T-helper 22 cell (primary cell): ENCODE measurements around the gene IL17B.

Experiments
- DNase-seq: peaks from one replicate; pipeline ENCODE4 v3.0.0-alpha.2; 2020; ENCODE audit warnings: low read depth

Gene IL17B

DNA sequence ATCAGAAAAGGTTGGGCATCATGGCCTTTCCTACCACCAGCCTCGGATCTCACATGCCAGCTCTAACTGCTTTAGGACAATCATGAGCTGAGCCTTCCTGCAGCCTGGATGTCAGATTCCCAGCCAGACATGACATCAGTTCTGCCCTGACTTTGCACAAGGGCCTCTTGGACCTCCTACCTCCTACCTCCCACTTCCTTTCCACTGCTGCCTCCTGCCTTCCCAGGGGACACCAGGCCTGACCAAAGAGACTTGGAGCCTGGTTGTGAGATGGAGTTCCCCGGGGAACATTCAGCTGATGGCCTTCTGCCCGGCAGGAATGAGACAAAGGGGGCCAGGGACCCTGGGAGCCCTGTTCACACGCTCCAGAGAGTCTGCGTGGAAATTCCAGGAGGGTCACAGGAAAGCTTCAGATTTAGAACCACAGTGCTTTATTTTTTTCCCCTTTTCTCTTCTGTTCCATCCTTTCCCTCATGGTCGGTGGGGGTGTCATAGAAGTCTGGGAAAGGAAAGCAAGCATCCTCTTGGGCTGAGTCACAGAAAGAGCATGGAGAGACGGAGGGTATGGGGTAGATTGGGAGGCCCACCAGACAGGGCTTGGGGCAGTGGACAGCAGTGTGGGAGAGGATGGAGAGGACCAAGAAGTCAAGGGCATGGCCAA is 35.4 kb upstream of the IL17B start:
- DNase-seq, result no peak

DNA sequence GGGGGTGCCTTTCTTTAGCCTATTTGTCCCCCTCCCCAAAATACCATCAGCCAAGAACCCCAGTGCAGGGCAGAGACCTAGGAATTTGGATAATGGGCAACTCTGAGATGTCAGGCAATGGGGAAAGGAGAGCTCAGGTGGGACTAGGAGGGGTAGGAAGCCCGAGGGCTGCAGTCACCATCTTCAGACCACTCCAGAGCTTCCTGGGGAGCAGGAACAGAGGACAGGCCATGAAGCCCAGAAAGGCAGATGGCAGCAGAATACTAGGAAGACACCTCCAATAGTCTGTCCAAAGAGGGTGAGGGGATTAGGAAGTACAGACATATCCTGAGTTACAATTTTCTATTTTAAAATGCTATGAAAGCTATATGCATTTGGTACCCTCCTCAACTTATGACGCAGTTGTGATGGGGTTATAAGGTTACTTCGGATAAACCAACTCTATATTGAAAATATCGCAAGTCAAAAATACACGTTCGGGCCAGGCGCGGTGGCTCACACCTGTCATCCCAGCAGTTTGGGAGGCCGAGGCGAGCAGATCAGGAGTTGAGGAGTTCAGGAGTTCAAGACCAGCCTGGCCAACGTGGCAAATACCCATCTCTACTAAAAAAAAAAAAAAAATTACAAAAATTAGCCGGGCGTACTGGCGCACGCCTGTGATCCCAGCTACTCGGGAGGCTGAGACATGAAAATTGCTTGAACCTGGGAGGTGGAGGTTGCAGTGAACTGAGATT is 34.6 kb upstream of the IL17B start:
- DNase-seq, result no peak

DNA sequence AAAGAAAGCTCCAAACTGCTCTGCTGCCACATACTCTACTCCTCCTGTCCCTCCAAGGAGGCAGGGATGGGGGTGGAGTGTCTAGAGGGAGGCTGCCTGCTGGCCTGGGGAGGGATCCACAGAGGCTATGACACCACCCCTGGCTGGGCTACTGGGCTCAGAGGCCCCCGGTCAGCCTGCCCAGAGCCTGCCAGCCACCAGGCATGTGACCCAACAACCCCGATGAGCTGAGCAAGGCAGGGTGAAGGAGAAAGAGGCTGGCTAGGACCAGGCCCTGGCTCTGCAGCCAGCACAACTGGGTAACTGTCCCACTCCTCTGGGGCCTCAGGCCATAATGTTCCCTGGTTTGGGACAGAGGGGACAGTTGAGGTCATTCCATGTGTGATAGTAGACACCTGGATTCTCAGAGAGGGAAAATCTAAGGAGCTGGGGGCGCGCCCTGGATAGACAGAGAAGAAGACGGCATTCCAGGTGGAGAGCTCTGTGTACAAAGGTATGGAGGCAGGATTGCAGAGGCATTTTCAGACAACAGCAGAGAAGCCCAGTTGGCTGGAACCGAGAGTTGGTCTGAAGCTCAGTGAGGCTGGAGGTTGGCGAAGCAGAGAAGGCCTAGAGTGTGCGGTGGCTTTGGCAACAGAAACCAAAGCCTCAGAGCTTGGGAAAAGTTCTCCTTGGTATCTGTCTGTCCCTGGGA is 33.8 kb upstream of the IL17B start:
- DNase-seq, result no peak

DNA sequence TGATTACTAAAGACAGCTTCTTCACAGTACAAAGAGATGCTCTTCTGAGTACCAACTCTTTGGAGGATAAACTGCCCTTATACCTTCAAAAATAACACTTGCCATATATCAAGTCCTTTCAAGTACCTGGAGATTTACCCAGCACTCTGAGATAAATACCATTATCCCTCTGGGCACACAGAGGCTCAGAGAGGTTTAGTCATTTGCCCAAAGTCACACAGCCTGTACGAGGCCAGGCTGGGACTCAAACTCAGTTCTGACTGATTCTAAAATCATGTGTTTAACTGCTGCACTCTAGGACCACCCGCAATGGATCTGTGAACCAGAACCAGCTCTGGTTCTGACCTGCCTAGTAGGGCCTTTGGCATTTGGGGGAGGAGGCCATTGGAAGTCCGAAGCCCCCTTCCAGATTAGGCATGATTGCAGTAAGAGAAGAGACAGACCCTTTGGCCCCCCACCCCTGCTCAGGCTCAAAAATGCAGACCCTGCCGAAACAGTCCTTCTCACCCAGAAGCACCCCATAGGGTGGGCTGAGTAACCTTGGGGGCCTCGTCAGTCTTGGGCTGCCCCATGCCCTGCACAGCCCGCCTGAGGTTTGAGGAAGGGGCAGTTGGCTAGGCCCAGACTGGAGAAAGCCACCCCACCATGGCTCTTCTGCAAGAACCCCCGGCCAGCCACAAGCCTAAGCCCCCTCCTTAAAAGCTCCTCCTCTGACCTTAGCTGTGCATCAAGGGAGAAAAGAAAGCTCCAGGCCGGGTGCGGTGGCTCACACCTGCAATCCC is 32.8 kb upstream of the IL17B start:
- no peak for DNase-seq

DNA sequence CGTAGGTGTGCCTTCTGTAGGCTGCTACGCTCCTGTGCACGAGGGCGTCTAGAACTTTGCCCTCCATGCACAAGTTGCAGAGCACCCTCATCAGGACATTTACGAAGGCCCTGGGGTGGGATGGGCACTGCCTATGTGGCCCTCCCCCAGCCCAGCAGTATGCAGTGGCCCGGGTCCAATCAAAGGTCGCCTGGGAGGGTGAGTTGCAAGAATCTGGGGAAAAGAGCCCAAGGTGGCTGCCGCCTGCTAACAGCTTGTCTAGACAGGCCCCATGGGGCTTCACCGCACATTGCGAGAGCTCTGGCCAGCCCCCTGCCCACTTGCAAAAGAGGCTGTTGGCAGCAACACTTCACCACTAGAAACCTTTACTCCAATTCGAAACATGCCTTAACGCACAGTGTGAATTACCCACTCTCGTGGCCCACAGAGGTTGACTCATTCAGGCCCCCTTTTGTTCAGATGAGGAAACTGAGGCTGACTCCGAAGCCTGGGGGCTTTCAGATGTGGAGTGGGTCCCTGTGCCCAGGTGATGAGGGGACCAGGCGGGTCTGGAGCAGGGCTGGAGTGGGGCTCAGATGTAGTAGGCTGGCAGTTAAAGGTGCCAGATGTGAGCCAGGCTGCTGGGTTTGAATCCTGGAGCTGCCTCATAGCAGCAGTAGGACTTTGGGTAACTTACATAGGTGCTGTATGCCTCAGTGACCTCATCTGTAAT is 31.8 kb upstream of the IL17B start:
- no peak for DNase-seq

DNA sequence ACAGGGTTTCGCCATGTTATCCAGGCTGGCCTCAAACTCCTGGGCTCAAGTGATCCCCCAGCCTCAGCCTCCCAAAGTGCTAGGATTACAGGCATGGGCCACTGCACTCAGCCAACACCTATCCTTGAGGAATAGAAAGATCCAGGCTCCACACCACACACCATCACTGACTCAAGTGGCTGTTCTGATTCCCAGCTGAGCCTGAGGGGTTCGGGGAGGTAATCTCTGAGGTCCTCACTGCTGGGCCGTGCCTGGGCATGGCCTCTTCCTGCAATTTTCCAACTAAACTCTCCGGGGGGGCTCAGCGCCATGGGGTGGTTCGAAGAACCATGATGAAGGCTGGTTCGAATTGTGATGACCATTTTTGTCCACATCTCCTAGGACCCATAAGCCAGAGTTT is 31.0 kb upstream of the IL17B start:
- no peak for DNase-seq

DNA sequence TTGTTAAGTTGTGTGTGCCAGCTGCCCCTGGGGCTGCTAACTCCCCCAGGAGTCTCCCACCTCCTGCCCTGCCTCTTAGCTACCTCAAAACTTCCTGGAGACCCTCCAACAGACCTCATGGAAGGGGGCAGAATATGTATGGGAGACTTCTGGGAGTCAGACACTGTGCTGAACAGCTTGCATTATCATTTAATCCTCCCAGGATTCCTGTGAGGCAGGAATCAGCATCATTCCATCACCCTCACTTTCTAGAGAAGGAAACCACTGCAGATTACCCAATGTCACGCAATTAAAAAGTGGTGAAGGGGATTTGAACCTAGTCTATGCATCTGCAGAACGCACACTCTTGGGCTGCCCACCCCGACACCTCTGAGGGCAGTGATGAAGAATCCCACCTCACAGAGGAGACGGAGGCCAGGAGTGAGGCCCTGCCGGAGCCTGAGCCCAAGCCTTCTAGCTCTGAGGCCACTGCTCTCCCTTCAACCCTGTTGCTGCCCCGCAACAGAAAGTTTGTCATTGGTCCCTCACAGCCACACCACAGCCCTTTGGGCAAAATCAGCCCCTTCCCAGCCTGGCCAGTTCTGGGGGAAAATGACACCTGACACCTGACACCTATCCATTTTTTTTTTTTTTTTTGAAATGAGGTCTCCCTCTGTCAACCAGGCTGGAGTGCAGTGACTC is 30.3 kb upstream of the IL17B start:
- no peak for DNase-seq

DNA sequence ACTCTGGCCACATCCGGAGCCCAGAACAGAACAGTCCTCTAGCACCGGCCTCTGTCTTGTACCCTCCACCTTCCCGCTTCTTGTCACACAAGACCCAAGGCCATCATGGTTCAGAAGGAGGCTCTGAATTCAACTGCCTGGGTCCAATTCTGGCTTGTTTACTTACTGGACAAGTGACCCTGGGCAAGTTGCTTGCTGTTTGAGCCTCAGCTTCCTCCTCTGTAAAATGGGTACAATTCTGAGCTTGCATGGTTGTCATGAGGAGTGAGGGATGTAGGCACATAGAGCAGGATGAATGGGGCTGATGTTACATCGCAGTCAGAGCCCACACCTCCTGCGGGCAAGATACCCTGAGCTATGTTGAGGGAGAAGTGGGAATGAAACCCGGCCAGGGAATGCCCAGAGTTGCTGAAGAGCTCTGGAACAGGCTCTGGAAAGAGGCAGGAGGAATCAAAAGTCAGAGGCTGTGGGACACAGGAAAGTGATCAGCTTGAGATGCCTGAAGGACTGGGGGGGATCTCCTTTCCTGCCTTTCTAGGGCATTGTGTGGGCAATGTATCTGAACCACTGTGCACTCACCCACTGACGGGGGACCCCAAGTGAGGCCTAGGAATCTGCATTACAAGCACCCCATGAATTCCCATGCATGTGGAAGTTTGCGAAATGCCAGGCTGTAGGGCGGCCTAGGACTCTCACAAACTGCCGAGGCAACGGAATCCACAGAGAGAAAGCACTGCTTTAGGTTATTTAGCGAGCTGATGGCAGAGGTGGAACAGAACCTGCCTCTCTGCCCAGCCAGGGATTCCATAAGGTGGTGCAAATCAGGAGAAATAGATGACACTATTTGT is 29.4 kb upstream of the IL17B start:
- no peak for DNase-seq

DNA sequence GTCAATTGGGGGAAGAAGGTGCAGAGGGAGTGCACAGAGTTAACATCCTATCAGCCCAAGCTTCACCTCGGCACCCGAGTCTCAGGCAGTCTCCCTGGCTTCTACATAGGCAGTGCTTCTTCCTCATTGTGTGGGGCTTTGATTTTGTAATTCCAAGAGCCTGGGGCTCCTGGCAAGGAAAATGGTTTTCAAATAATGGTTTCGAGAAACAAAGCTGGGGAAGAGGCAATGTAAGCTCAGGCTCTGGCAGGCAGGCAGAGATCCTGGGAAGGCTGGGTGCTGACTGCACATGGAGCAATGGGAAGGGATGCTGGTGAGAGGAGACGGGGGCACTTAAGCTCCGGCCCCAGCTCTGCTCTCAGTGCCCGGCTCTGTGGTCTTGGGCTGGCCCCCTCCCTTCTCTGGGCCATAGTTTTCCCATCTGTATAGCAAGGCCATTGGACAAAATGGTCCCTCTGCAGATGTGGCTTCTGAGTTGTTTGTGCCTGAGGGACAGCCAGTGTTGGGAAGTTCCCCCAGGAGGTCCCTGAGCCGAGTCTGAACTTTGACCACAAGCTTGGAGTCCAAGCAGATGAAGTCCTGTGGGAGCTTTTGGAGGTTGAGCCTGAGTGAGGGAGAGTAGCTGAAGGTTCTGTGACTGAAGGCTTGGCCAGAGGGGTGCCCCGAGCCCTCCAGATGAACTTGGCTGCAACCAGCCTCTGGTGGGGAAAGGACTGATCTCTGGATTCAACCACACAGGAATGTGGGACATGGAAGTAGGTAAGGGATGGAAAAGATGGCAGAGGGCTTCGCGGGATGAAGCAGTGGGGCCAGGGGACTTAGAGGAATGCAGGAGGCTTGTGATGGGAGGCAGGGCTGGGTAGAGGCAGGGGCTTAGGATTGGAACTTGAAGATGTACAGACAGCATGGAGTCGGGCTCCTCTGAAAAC is 28.5 kb upstream of the IL17B start:
- no peak for DNase-seq

DNA sequence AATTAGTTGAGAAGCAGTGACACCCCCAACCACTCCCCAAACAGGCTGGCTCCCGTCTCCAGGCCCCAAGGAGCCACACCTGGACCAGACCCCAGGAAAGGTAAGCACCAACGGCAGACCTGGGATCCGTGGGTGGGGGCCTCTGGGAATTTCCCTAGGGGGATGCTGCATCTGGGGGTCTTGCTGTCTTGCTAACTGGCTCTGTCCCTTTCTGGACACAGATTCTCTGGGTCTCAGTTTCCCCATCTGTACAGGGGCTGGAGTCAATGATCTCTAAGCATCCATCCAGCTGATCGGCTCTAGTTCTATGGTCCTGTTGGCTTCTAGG is 27.9 kb upstream of the IL17B start:
- DNase-seq, result no peak

DNA sequence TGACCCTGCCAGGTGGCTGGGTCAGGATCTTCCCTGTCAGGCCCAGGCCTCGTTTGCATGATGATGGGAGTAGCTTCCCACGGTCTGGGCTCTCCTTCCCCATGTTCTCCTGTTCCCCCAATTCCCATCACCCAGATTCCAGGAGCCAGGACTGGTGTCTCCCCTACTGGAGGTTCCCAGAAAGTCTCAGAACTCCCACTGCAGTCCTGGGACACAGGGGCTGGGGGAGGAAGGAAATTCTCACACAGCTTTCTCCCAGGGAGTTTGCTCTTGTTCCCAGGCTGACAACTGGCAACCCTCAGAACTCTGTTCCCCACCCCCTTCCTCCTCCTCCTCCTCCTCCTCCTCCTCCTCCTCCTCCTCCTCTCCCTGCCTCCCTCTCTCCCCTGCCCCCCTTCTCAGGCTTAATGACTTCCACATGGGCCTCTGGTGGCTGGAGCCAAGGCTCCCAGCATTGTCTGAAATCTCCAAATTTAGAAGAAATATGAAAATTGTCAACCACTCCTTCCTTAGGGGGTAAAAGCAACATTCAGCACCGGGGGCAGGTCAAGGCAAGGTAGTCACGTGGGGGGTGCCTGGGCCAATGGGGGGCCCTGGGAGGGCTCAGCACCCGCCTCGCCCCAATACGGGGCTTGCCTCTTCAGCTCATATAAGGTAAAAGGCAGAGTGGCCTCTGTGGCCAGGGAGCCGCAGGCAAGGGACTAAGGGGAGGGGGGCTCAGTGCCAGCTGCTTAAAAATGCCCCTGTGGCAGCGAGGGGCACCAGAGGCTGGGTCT is 27.3 kb upstream of the IL17B start:
- DNase-seq, result no peak

DNA sequence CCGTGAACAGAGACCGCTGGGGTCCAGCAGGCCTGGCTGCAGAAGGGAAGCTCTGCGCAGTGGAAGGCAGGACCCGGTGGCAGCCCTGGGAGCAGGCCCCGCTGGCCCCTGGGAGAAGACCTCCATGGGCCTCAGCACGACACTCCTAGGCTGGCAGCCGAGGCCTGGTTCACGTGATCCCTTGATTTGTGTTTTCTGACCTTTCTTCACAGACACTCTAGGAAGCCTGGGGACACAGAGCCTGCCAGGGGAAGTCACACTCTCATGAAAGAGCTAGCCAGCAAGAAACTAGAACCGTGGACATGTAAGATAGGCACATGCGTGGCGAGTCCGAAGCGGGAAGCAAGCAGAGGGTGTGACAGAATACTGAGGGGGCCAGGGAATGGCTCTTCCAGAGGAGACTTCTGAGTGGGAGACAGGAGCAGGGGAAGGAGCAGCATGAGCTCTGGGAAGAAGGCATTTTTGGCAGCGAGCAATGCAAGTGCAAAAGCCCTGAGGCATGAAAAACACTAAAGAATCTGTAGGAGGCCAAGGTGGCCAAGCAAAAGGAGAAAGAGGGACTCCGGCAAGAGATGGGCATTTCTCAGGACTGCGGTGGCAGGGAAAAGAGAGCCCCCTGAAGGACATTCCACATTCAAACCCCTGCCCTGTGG is 26.6 kb upstream of the IL17B start:
- no peak for DNase-seq

DNA sequence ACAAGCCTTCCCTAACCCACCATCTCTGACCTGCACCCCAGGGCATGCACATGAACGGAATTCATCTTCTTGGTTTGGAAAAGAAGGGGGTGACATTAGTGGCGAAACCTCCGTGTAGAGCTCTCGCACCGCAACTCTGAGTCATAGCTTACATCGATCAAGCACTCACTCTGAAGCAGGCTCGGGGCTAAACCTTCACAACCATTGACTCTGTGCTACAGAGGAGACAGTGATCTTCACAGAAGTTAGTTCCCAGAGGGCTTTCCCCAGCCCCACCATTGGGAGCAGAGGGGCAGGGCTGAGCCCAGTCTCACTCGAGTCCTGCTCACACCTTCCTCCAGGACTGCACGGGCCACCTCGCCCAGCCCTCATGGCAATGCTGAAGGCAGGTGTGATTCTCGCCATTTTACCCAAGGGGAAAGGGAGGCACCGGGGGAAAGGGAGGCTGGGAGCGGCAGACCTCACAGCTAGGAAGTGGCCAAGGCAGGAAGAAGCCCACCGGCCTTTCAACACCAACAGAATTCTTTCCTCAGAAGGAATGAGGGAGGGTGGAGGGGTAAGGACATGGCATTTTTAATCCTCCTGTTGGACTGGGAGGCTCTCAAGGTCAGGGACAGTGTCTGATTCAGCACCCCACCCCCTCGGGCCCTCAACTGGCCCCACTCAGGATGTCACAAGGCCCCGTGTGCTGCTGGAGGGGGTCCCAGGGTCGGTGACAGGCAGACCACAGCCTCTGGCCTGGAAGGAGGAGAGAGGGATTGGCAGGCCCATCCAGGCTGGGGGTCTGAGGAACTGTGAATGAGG is 25.9 kb upstream of the IL17B start:
- no peak for DNase-seq

DNA sequence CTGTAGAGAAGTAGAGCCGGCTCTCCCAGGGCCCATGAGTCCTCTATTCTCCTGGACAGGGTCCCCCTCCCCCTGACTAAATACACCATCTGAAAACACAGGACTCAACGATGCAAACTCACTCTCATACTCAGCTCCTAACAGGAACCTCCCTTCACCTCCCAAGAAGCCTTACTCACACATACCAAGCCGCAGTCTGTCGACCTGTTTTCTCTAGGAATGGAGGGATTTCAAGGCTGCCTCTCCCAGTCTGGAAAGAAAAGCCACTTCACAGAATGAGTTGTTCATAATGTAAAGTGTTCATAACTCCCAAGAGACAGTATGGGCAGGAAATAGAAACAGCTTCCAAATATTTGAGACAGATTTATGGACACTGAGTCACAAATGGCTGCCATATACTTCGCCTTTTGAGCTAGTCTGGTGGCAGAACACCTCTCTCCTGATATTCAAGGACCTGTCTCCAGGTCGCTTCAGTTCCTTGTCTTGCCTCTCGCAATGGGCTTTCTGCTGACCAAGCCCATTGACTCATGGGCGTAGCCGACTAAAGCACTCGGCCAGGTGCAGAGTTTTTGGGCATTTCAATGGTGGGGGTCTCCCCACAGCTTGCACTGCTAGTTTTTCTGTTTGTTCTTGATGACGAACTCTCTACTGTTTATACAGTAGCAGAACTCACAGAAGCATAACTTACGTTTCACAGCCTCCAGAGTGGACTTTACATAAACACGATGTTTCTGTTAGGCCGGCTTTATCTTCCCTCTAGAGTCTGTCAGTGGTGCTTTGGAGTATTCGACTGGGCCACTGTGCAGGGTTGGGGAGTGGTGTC is 25.0 kb upstream of the IL17B start:
- no peak for DNase-seq

DNA sequence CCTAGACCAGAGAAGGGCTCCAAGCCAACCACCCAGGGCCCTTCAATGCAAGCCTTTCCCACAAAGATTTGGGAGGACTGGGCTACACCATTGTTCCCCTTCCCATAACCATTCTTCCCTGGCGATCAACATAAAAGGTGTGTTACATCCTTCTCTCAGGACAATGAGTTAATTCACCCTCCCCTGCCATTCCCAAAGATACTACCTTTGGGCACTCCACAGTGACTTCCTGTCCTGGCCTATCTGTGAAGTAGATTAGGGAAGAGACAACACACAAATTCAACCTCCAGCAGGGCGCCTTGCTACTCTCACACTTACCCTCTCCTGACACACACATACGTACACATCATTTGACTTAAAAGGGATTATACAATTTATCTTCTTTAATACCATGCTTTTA is 23.2 kb upstream of the IL17B start:
- no peak for DNase-seq

DNA sequence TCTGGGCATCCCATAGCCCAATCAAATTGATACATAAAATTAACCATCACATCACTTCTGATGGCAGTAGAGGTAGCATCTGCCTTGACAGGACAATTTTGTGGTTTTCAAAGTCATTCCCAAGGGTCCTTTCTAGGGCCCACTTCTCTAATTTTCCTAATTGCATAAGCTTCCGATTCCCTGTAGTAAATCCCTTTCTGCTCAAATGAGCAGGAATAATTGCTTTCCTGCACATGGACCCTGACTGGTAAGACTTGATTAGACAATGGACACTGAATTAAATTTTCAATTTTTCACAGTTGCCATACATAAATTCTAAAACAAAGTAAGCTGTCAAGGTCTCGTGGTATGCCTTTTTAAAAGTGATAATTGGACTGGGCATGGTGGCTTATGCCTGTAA is 22.0 kb upstream of the IL17B start:
- DNase-seq, result no peak
